Stimulated activated CD8-positive, alpha-beta memory T cell treated with anti-CD3 and anti-CD28 coated beads, Interleukin-7, amount 100 ng/mL, for 1 hour (primary cell): ENCODE measurements around the gene POLE2.
"Not testable (repeated sequence)": the region's sequence is repeated elsewhere in the genome, so short reads cannot be mapped to it uniquely, and the experiment has no call there.

Source experiments
- DNase-seq, 2 donors: peaks; one replicate each; pipeline ENCODE4 v3.0.0-alpha.2; 2020; ENCODE audit warnings: low read depth in 2 of 2

The POLE2 gene

DNA sequence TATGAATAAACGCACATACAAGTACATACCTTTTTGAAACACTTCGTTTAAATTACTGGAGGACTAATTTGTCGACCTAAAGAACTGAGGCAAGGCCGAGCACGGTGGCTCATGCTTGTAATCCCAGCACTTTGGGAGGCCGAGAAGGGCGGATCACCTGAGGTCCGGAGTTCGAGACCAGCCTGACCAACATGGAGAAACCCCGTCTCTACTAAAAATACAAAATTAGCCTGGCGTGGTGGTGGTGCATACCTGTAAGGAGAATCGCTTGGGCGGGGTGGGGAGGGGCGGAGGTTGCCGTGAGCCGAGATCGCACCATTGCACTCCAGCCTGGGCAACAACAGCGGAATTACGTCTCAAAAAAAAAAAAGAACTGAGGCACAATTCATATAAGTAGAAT, 68.7 kb downstream of the POLE2 start:
- not testable (repeated sequence) for DNase-seq

DNA sequence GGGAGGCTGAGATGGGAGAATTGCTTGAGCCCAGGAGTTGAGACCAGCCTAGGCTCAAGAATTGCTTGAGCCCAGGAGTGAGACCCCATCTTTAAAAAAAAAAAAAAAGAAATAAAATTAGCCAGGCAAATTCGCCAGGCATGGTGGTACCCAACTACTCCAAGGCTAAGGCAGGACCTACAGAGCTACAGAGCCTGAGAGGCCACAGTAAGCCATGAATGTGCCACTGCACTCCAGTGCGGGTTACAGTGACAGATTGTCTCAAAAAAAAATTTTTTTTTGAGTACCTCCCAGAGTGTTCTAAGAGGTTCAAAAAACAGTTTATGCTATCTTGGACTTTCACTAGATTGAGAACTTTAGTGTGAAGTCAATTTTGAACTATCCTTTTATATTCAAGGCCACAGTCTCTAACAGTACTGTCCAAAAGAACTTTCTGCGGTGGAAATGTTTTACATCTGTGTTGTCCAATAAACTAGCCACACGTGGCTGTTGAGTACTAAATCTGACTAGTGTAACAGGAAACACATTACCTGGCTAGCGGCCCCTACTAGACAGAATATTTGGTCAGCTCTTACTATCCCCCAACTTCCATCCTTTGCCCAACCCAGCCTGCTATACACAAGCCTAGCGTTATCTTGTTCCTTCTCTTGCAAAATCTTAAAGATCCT, 70.0 kb downstream of the POLE2 start:
- no peak for DNase-seq

DNA sequence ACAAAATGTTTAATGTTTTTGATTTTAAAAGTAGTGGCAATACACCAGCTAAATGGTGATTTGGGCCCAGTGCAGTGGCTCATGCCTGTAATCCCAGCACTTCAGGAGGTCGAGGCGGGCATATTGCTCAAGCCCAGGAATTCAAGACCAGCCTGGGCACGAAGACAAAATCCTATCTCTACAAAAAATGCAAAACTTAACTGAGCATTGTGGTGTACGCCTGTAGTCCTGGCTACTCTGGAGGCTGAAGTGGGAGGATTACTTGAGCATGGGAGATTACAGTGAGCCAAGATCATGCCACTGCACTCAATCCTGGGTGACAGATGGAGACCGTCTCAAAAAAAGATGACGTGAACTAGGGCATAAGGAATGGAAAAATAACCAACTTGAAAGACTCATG, 72.2 kb downstream of the POLE2 start:
- DNase-seq: no peak

DNA sequence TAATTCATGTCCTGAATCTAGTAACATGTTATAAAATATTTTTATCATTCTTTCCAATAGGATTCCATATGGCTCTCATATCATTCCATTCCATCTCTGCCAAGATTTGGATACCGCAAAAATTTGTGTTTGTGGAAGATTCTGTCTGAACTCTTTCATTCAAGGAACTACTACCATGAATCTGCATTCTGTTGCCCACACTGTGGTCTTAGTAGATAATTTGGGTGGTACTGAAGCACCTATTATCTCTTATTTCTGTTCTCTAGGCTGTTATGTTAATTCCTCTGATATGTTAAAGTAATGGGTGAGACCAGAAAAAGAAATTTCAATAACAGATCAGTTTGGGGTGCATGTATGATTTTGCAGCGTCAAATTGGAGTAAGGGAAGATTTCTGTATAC, 73.8 kb downstream of the POLE2 start:
- no peak for DNase-seq

DNA sequence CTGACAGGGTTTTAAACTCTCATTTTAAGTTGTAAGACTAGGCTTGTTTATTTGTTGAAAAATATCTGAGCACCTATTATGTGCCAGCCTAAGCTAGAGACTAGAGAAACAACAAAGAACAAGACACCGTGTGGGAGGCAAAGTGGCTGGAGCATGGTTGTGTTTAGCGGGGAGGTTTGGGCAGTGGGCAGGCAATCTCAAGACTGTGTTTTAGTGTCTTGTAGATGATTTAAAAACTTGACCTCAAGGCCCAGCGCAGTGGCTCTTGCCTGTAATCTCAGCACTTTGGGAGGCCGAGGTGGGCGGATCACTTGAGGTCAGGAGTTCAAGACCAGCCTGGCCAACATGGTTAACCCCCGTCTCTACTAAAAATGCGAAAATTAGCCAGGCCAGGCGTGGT, 75.3 kb downstream of the POLE2 start:
- DNase-seq: no peak

DNA sequence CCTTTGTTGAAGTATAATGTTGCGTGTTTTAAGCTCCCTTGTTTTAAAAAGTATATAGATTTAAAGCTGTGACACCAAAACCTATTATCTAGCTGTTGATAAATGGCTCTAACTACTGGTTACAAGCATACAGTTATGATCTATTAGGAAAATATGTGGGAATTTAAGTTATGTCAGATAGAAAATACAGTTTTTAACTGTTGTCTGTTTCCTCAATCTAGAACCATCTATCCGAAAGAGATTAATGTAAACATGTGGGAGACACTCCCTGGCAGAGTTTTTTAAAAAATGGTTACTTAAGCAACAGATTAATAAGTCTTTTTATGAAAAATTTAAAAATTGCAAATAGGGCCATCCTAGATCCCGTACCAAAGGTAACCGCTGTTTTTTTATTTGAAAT, 75.8 kb downstream of the POLE2 start:
- no peak for DNase-seq

DNA sequence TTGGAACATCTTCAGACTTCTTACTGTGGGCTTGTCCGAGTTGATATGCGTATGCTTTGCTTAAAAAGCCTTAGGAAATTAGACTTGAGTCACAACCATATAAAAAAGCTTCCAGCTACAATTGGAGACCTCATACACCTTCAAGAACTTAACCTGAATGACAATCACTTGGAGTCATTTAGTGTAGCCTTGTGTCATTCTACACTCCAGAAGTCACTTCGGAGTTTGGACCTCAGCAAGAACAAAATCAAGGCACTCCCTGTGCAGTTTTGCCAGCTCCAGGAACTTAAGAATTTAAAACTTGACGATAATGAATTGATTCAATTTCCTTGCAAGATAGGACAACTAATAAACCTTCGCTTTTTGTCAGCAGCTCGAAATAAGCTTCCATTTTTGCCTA, 80.4 kb downstream of the POLE2 start:
- no peak for DNase-seq

DNA sequence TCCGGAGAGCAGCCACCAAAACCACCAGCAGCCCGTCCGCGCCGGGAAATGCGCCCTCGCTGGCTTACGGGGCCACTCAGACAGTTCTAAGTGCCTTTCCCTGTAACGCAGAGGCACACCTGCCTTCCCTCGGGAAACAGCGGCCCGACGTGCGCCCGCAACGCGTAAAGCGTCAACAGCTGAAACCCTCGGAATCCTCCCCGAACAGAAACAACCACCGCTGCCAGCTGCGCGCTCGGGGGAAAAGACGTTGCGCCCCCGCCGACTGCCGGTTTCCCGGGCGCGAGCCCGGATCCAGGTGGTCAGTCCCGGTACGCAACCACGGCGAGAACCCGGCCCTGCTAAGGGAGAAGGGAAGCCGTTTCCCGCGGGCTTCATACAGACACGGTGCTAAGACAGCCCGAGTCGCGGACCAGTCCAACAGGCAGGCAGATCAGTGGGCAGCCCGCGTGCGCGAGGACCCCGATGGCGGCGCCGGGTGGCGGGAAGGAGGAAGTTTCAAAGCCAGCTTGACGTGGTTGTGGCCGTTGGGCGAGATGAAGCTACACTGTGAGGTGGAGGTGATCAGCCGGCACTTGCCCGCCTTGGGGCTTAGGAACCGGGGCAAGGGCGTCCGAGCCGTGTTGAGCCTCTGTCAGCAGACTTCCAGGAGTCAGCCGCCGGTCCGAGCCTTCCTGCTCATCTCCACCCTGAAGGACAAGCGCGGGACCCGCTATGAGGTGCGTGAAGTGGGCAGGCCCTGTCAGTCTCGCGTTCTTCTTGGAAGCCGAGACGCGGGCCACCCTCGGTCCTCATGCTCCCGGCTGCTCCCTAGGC, 89.3 kb downstream of the POLE2 start, which contains the start of gene LRR1:
Gene LRR1 (plus strand): TSS at position 456 of the 816 bp plus-strand sequence. CDS start 81 bp downstream, at position 537.
- DNase-seq: peak; percentile 65 to 70

DNA sequence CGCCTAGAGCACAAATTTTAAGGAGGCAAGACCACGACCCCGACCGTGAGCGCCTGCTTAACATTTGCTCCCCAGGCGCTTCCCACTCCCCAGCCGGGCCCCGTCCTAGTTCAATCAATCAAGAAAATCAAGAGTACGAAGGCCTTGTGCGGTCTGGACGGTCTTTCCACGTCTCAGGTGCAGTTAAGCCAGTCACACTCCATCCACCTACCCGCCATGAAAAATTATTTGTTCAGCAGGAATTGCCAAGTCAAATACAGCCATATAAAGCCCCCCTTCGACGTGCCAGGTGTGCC, 89.9 kb downstream of the POLE2 start:
- no peak for DNase-seq

DNA sequence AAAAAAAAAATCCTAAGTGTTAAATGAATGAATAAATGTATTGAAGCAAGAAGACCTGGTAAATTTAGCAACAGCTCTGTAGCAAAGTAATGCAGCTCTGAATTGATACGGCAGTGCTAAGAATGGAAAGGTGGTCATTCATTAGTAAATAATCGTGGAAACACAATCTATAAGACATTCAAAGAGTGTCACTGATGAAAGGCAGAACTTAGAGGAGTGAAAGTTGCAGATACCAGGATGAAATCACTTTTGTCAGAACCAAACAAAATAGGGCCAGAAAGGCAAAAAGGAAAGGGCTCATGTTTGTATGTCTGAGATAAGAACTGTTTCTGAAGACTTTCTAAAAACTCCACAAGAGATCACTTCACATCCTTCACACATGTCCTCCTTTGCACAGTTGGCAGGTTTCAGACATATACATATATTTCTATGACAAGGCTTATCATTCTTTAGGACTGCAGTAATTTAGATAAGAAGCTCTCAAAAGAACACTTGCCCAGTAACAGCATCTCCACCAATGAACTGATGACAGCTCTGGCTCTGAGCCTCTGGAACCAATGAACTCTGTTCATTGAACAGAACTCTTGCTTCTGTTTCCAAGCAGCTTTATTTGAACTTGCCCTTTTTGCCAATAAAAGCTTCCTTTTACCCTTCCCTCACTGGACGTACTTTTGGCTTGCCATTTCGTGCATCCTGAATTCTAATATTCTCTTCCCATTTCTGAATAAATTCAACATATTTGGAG, 93.5 kb downstream of the POLE2 start:
- DNase-seq: no peak
